ENCODE data around the gene MTIF3. TPM values are rescaled to one million over a fixed set of nuclear protein-coding genes. Genes with fewer than 3 reads are reported as not detected.

MTIF3 gene
- total RNA-seq, 2 experiments from 2014 or later, result 37.9 to 42.9 TPM

DNA sequence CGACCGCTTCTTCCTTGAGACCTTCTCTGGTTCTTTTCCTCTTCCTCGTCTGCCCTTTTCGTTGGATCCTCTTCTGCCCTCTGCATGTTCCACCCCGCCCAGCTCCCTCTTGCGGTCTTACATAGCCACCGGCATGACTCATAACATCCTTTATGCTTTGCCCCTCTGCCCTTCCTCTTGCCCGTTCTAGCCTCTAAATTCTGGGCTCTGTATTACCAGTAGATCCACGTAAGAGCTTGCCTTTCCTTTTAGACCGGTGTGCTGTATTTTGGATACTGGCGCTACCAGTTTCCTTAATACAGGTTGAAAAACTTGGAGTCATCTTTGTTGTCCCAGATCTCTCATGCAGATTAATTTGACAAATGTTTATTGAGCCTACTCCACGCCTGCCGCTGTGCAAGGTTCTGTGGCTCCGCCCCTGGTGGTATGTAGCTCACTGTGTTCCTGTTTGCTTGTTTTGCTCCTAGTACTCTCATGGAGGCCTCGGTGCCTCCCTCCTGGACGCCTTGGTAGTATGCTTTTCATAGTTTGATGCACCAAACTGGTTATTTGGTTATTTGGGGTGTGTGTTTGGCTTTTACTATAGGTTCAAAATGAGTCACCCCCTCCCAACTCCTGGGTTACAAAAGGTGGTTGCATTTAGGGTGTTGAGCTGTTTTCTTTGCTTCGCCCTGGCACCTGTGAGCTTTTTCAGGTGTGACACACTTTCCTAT, 24.3 kb downstream of the MTIF3 start:
- Histone ChIP-seq H3K9me3 (ENCODE audit: low read length) (no peaks in the 10 kb centered on the region), H3K27ac (ENCODE audit: low read depth, low read length, poor library complexity, severe bottlenecking) (peak overlapping the region; percentile 73), H4K20me1 (ENCODE audit: insufficient read depth, low read length) (peaks cover 24% of the 10 kb centered on the region), H3K36me3 (ENCODE audit: insufficient read depth, low read length) (peaks cover 52% of the 10 kb centered on the region), H2AFZ (ENCODE audit: low read length) (no peak overlapping the region), H3K4me1 (ENCODE audit: insufficient read depth, low read length, poor library complexity, severe bottlenecking) (peaks cover 25% of the 10 kb centered on the region), H3K79me2 (ENCODE audit: insufficient read depth, low read depth, low read length) (peaks cover 62% of the 10 kb centered on the region), H3K4me3 (ENCODE audit: low read depth, low read length, poor library complexity, severe bottlenecking) (peak overlapping the region; percentile 94), H3K9me2 (ENCODE audit: insufficient read depth, low read length) (no peaks in the 10 kb centered on the region), H3K4me2 (ENCODE audit: low read length) (peak overlapping the region; percentile 97)
- peak; percentile 86 for DNase-seq (ENCODE audit: low spot score)
- no TSS peak for BruUV-seq (replicated peaks)
- ChIA-PET CTCF (ENCODE audit: unreplicated experiment) (interaction anchor here (0.5 to 1.2 kb wide), 5 partner anchors 24 to 400 kb away, joined by 3 to 6 read pairs (median 3); partner anchors contain the start of genes LNX2 and MTIF3), POLR2A (interaction anchor here (0.8 to 5.6 kb wide), 8 partner anchors 8 to 195 kb away, joined by 3 to 38 read pairs (median 4); partner anchors contain the start of genes LNX2 and MTIF3)
- TF ChIP-seq, protein P1, sequence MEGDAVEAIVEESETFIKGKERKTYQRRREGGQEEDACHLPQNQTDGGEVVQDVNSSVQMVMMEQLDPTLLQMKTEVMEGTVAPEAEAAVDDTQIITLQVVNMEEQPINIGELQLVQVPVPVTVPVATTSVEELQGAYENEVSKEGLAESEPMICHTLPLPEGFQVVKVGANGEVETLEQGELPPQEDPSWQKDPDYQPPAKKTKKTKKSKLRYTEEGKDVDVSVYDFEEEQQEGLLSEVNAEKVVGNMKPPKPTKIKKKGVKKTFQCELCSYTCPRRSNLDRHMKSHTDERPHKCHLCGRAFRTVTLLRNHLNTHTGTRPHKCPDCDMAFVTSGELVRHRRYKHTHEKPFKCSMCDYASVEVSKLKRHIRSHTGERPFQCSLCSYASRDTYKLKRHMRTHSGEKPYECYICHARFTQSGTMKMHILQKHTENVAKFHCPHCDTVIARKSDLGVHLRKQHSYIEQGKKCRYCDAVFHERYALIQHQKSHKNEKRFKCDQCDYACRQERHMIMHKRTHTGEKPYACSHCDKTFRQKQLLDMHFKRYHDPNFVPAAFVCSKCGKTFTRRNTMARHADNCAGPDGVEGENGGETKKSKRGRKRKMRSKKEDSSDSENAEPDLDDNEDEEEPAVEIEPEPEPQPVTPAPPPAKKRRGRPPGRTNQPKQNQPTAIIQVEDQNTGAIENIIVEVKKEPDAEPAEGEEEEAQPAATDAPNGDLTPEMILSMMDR (conservative IDR thresholded peaks at IDR 0.05; ENCODE audit: low read length), result peak; percentile 77
- TF ChIP-seq EZH2phosphoT487 (IDR thresholded peaks at IDR 0.05; ENCODE audit: borderline replicate concordance, low read depth, low read length), result no peak
- intact Hi-C loops (cut with micrococcal nuclease; ENCODE audit: unreplicated experiment), result loop anchor here (1.0 to 5.0 kb wide), 3 partner anchors 24 to 196 kb away; partner anchors contain the start of genes LNX2, MTIF3 and POLR1D

DNA sequence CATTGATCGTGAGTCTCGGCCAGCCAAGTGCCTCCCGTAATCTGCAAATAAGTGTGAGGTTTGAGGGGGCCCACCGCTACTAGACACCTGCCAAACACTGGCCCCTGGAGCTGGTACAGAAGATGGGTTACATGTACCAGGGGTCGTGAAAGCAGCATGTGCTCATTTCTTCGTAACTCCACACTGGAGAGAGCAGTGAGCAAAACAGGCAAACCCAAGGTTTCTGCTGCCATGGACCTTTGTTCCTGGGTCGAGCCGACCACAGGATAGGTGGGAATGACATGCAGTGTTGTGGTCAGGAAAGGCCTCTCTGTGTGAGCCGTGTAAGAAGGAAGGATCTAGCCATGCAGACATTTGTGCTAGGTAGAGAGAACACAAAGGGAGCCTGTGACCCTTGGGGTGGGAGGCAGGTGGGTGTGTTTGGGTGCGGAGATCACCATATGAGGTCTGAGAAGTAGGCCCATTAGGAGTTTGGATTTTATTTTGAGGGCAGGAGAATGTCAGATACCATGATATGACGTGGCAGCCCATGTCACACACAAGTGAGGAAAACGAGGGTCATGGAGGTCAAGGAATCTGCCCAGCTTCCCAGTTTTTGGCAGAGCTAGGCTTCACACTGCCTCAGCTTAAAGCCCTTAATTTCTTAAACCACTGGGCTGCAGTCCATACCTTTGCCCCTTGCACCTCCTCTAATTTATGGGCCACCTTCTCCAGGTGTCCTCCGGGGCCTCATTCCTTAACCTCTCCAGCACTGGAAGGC, 25.0 kb downstream of the MTIF3 start:
- Histone ChIP-seq H3K36me3 (ENCODE audit: insufficient read depth, low read length) (peaks cover 45% of the 10 kb centered on the region), H3K9me3 (ENCODE audit: low read length) (no peaks in the 10 kb centered on the region), H4K20me1 (ENCODE audit: insufficient read depth, low read length) (peaks cover 23% of the 10 kb centered on the region), H3K27ac (ENCODE audit: low read depth, low read length, poor library complexity, severe bottlenecking) (peak overlapping the region; percentile 73), H3K4me2 (ENCODE audit: low read length) (peak overlapping the region; percentile 97), H3K9me2 (ENCODE audit: insufficient read depth, low read length) (no peaks in the 10 kb centered on the region), H3K4me1 (ENCODE audit: insufficient read depth, low read length, poor library complexity, severe bottlenecking) (peaks cover 25% of the 10 kb centered on the region), H3K4me3 (ENCODE audit: low read depth, low read length, poor library complexity, severe bottlenecking) (peak overlapping the region; percentile 94), H2AFZ (ENCODE audit: low read length) (peak overlapping the region; percentile 20; the same call in 1 of the 2 replicates), H3K79me2 (ENCODE audit: insufficient read depth, low read depth, low read length) (peaks cover 55% of the 10 kb centered on the region)
- BruUV-seq (replicated peaks), result no TSS peak
- intact Hi-C loops (cut with micrococcal nuclease; ENCODE audit: unreplicated experiment), result loop anchor here (1.0 to 5.0 kb wide), 3 partner anchors 25 to 197 kb away; partner anchors contain the start of genes LNX2, MTIF3 and POLR1D
- TF ChIP-seq, protein P1 (conservative IDR thresholded peaks at IDR 0.05; ENCODE audit: low read length), result no peak
- TF ChIP-seq EZH2phosphoT487 (IDR thresholded peaks at IDR 0.05; ENCODE audit: borderline replicate concordance, low read depth, low read length), result no peak
- peak; percentile 22 for DNase-seq (ENCODE audit: low spot score)
- ChIA-PET CTCF (ENCODE audit: unreplicated experiment) (interaction anchor here (0.7 to 1.2 kb wide), 4 partner anchors 25 to 401 kb away, joined by 3 to 6 read pairs (median 3); partner anchors contain the start of genes LNX2 and MTIF3), POLR2A (interaction anchor here (0.8 to 5.6 kb wide), 6 partner anchors 8 to 195 kb away, joined by 3 to 38 read pairs (median 5); partner anchors contain the start of genes LNX2 and MTIF3)
